A549 (cell line): Measurements from ENCODE around the gene MGAT5B. TPM values are rescaled to one million over a fixed set of nuclear protein-coding genes. Genes with fewer than 3 reads are reported as not detected.
A peak's percentile ranks its signal among the peaks of the same experiment; 100 is the strongest.

Experiments
- ATAC-seq, 2 experiments: fragments of 200-7000 bp in 1 of 2; fragments of >200 bp in 1 of 2; cut with Nextera tagmentation in 1 of 2; cut with Tn5 transposase in 1 of 2; 3 replicates each; pipeline versions ENCODE4 v1.8.0 to v1.9.1; 2018 to 2020; ENCODE audit warnings: mild to moderate bottlenecking in 1 of 2, moderate library complexity in 1 of 2
- CTCF ChIA-PET: fragments of 300-600 bp; sonication (Branson Sonifier 250); formaldehyde crosslinking; extraction: SDS; loops from one replicate; lab custom pipeline; 2021; ENCODE audit warnings: antibody characterized with exemption, inconsistent platforms; lab: Yijun Ruan, JAX
- POLR2A ChIA-PET: fragments of 350-600 bp; formaldehyde crosslinking; extraction: SDS; loops from one replicate; lab custom pipeline; 2021; ENCODE audit warnings: antibody characterized with exemption, inconsistent platforms; lab: Yijun Ruan, JAX
- DNase-seq, 2 experiments: peaks; one replicate each; pipeline versions ENCODE4 v3.0.0 to v3.0.0-alpha.2; 2011 to 2016; ENCODE audit warnings: low read depth in 1 of 2, low spot score in 1 of 2
- FAIRE-seq: peaks from 2 replicates; lab custom pipeline; 2011; peaks lifted over from hg19 to GRCh38; lab: Jason Lieb, UNC
- H3K27ac ChIP-seq, 2 experiments: fragments of >200 bp; sonication (Bioruptor Twin); formaldehyde crosslinking; 3 replicates each; pipeline ENCODE4 v1.5.1; 2016 to 2017
- H3K4me1 ChIP-seq: fragments of >200 bp; sonication (Bioruptor Twin); formaldehyde crosslinking; 3 replicates; pipeline ENCODE4 v1.6.1; 2016
- H3K4me2 ChIP-seq: fragments of >200 bp; sonication (Bioruptor Twin); formaldehyde crosslinking; 3 replicates; pipeline ENCODE4 v1.6.1; 2016
- H3K4me3 ChIP-seq: fragments of >200 bp; sonication (Bioruptor Twin); formaldehyde crosslinking; 3 replicates; pipeline ENCODE4 v1.5.1; 2016
- H3K9me3 ChIP-seq: fragments of >200 bp; sonication (Bioruptor Twin); formaldehyde crosslinking; 3 replicates; pipeline ENCODE4 v1.6.1; 2016
- CBX2 ChIP-seq: fragments of 200-600 bp; sonication (generic); IDR thresholded peaks from 2 replicates; pipeline ENCODE4 v1.6.1; 2016; ENCODE audit warnings: low read depth, mild to moderate bottlenecking, borderline replicate concordance
- CHD2 ChIP-seq: fragments of 150-350 bp; IDR thresholded peaks from 2 replicates; pipeline ENCODE4 v1.6.1; 2014; ENCODE audit warnings: low read length; ENCODE audit not compliant: partially characterized antibody
- FOSL2 ChIP-seq, 2 experiments: fragments of 450-650 bp in 1 of 2; fragments of >200 bp in 1 of 2; sonication (Bioruptor Twin) in 1 of 2; formaldehyde crosslinking; IDR thresholded peaks; 2 replicates each; pipeline versions ENCODE4 v1.5.0 to v1.6.1; 2016 to 2020; ENCODE audit warnings: mild to moderate bottlenecking in 1 of 2, moderate library complexity in 1 of 2
- HDAC2 ChIP-seq: fragments of 200-600 bp; sonication (generic); IDR thresholded peaks from 2 replicates; pipeline ENCODE4 v1.6.1; 2016
- HEYL ChIP-seq: fragments of 250-450 bp; sonication (Bioruptor Pico); IDR thresholded peaks from 2 replicates; pipeline ENCODE4 v1.8.0; 2021; ENCODE audit warnings: mild to moderate bottlenecking, moderate library complexity
- HOXA7 ChIP-seq: fragments of 250-450 bp; sonication (Bioruptor Pico); IDR thresholded peaks from 2 replicates; pipeline ENCODE4 v1.5.0; 2020; ENCODE audit warnings: mild to moderate bottlenecking, moderate library complexity
- JUN ChIP-seq, 2 experiments: fragments of >200 bp; sonication (Bioruptor Twin); formaldehyde crosslinking; IDR thresholded peaks; 2 replicates in 1 of 2; 3 replicates in 1 of 2; pipeline ENCODE4 v1.6.1; 2016 to 2017
- JUNB ChIP-seq: fragments of >200 bp; sonication (Bioruptor Twin); formaldehyde crosslinking; IDR thresholded peaks from 2 replicates; pipeline ENCODE4 v1.6.1; 2016
- MAFK ChIP-seq: fragments of 450-650 bp; IDR thresholded peaks from 2 replicates; pipeline ENCODE4 v1.6.1; 2014; ENCODE audit not compliant: partially characterized antibody
- MAZ ChIP-seq: fragments of 150-350 bp; IDR thresholded peaks from 2 replicates; pipeline ENCODE4 v1.6.1; 2014; ENCODE audit warnings: antibody characterized with exemption, low read depth, low read length, borderline replicate concordance
- NFE2L2 ChIP-seq: fragments of 150-350 bp; conservative IDR thresholded peaks from 2 replicates; pipeline ENCODE4 v1.6.1; 2014; ENCODE audit warnings: low read length
- NPAS2 ChIP-seq: fragments of 250-450 bp; sonication (Bioruptor Pico); IDR thresholded peaks from 2 replicates; pipeline ENCODE4 v1.8.0; 2022; ENCODE audit warnings: mild to moderate bottlenecking, moderate library complexity, borderline replicate concordance
- NR3C1 ChIP-seq: fragments of >200 bp; sonication (Bioruptor Twin); formaldehyde crosslinking; IDR thresholded peaks from 3 replicates; pipeline ENCODE4 v1.6.1; 2017
- PBX3 ChIP-seq: IDR thresholded peaks from 2 replicates; pipeline ENCODE4 v1.6.1; 2012
- POLR2A ChIP-seq: IDR thresholded peaks from 2 replicates; pipeline ENCODE4 v1.6.1; 2012; ENCODE audit warnings: mild to moderate bottlenecking, low read length
- RAD21 ChIP-seq, 2 experiments: fragments of >200 bp in 1 of 2; sonication (Bioruptor Twin) in 1 of 2; formaldehyde crosslinking in 1 of 2; IDR thresholded peaks in 1 of 2; conservative IDR thresholded peaks in 1 of 2; 2 replicates in 1 of 2; 3 replicates in 1 of 2; pipeline ENCODE4 v1.6.1; 2012 to 2018; ENCODE audit warnings: inconsistent platforms in 1 of 2
- RARB ChIP-seq: fragments of 250-450 bp; sonication (Bioruptor Pico); IDR thresholded peaks from 2 replicates; pipeline ENCODE4 v1.8.0; 2021; ENCODE audit warnings: mild to moderate bottlenecking, moderate library complexity
- SMC3 ChIP-seq: fragments of >200 bp; sonication (Bioruptor Twin); formaldehyde crosslinking; IDR thresholded peaks from 3 replicates; pipeline ENCODE4 v1.6.1; 2018; ENCODE audit warnings: inconsistent platforms
- TFCP2L1 ChIP-seq: fragments of 250-450 bp; sonication (Bioruptor Pico); IDR thresholded peaks from 2 replicates; pipeline ENCODE4 v1.5.0; 2021; ENCODE audit warnings: mild to moderate bottlenecking
- ZNF302 ChIP-seq: fragments of 250-450 bp; sonication (Bioruptor Pico); IDR thresholded peaks from 2 replicates; pipeline ENCODE4 v1.9.0; 2021; ENCODE audit warnings: inconsistent platforms, mild to moderate bottlenecking, moderate library complexity
- WGBS: methylation state at CpG from one replicate; pipeline ENCODE4 v1.1.6; 2017; ENCODE audit errors: missing lambda C conversion rate; 5-methylcytosine and 5-hydroxymethylcytosine counted together
- polyA plus RNA-seq, 4 experiments: library from polyadenylated mRNA; depleted of rRNA in 3 of 4; stranded (reverse); fragments of >200 nt; fragmentation: RNase III in 1 of 4; extraction: RNeasy Plus Mini Kit Qiagen cat#74134 plus additional on column Dnase treatment in 1 of 4; gene quantifications; 2 replicates in 3 of 4; 3 replicates in 1 of 4; pipeline ENCODE4 v1.2.3, GENCODE V29; 2011 to 2017
- TF ChIP-seq, protein P1 (sequence below): fragments of >200 bp; sonication (Bioruptor Twin); formaldehyde crosslinking; IDR thresholded peaks from 2 replicates; pipeline ENCODE4 v1.6.1; 2016
- TF ChIP-seq, protein P2 (sequence below): IDR thresholded peaks from 2 replicates; pipeline ENCODE4 v1.6.1; 2012

Gene MGAT5B
- polyA plus RNA-seq, 2 of the 4 experiments (the other 2 are of a cell fraction), result 7.6 to 22.8 TPM

DNA sequence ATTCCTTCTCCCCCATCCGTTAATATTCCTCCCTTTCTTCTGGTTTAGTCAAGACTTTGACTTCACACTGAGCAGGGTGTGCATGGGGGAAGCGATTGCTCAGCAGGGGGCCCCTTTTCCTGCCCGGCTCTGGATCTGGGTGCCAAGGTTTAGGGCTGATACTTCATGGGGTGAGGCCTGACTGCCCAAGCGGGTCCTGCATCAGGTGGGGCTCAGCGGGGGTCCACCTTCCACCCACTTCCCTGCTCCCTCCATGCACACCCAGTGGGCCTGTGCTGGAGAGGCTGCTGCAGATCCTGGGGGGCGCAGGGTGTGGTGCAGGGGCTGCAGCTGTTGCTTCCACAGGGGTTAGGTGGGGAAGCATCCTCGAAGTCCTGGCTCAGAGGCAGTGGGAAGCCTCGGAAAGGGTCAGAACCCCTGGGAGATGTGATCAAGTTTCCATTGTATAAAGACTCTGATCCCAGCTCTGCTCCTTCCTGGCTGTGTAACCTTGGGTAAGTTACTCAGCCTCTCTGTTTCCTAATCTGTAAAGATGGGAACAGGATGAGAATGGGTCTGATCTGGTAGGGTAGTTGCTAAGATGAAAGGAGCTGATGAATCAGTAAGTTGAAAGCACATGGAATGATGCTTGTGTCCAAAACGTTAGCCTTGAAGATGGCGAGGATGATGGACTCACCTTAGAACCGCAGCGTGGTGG is 53.3 kb downstream of the MGAT5B start:
- TF ChIP-seq PBX3, result no peak
- no peak for TF ChIP-seq CBX2
- no peak for TF ChIP-seq HEYL (CRISPR knock-in tag)
- no peak for TF ChIP-seq NPAS2 (CRISPR knock-in tag)
- TF ChIP-seq POLR2A, result no peak
- TF ChIP-seq RARB (CRISPR knock-in tag), result no peak
- no peak for TF ChIP-seq RAD21 (conservative IDR thresholded peaks at IDR 0.05 in 1 of 2, IDR thresholded peaks at IDR 0.05 in 1 of 2)
- TF ChIP-seq, protein P1, sequence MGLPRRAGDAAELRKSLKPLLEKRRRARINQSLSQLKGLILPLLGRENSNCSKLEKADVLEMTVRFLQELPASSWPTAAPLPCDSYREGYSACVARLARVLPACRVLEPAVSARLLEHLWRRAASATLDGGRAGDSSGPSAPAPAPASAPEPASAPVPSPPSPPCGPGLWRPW, result no peak
- no peak for TF ChIP-seq SMC3
- no peak for TF ChIP-seq HDAC2
- no peak for TF ChIP-seq CHD2
- no peak for TF ChIP-seq MAZ
- TF ChIP-seq FOSL2 (IDR thresholded peaks at IDR 0.05), result no peak
- TF ChIP-seq FOSL2 (CRISPR knock-in tag; IDR thresholded peaks at IDR 0.05), result no peak
- TF ChIP-seq, protein P2, sequence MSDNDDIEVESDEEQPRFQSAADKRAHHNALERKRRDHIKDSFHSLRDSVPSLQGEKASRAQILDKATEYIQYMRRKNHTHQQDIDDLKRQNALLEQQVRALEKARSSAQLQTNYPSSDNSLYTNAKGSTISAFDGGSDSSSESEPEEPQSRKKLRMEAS, result no peak
- TF ChIP-seq NFE2L2, result no peak
- no peak for TF ChIP-seq MAFK
- TF ChIP-seq JUNB, result no peak
- TF ChIP-seq, all 56 proteins: peak for 0
- Histone ChIP-seq H3K4me1 (peaks cover 5% of the 10 kb centered on the region; the same call in 1 of the 3 replicates), H3K4me3 (no peak overlapping the region), H3K27ac (no peak overlapping the region), H3K4me2 (no peak overlapping the region), H3K9me3 (no peaks in the 10 kb centered on the region)
- ATAC-seq (no peak), DNase-seq (no peak), FAIRE-seq (no peak)
- ChIA-PET CTCF (interaction anchor here (1.1 to 2.0 kb wide), 6 partner anchors 11 to 135 kb away, joined by 3 to 11 read pairs (median 4); partner anchors contain the start of gene MGAT5B), POLR2A (no interaction called here)
- 68% methylated on average over 12 of the region's 12 CpGs for WGBS

GRCh38 chr17:76922084-76922483 is 53.9 kb downstream of the MGAT5B start:
- WGBS, result 25% methylated on average over 1 of the region's 1 CpG
- Histone ChIP-seq H3K4me3 (no peak overlapping the region), H3K4me1 (peaks cover 5% of the 10 kb centered on the region; the same call in 1 of the 3 replicates), H3K9me3 (no peaks in the 10 kb centered on the region), H3K27ac (0 out of 6 replicates have a peak overlapping the region, but pooled peaks of 1 of the 2 experiments have one; percentile 15), H3K4me2 (no peak overlapping the region)
- ATAC-seq (no peak), DNase-seq (no peak), FAIRE-seq (no peak)
- TF ChIP-seq ZNF302 (CRISPR knock-in tag) (no peak), JUN (IDR thresholded peaks at IDR 0.05) (no peak), SMC3 (no peak), TFCP2L1 (no peak)
- ChIA-PET CTCF (interaction anchor here (0.6 to 2.0 kb wide), 8 partner anchors 11 to 315 kb away, joined by 3 to 11 read pairs (median 4); partner anchors contain the start of gene MGAT5B), POLR2A (no interaction called here)

DNA sequence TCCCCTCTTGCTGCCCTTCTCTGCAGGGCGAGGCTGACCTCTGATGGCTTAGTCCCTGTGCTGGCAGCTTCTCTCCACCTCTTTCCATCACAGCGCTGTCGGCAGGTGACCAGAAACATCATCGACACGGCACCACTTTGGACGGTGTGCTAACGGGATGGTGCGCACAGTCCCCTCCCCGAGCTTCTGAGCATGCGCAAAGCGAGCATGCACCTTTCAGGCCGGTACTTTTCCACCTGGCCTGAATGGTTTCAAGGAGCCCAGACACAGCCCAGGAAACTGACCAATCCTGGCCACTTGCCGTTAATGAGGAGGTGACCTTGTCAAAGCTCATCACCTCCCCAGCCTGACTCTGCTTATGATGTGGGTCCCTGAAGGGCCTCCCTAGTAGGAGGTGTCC is 54.8 kb downstream of the MGAT5B start:
- WGBS, result 83% methylated on average over 13 of the region's 13 CpGs
- H3K4me1 ChIP-seq, result peaks cover 5% of the 10 kb centered on the region; the same call in 1 of the 3 replicates
- H3K4me2 ChIP-seq, result no peak overlapping the region
- H3K9me3 ChIP-seq, result no peaks in the 10 kb centered on the region
- peak overlapping the region in 1 of 2 experiments; percentile 15; a peak in 1 of 6 replicates for H3K27ac ChIP-seq
- DNase-seq (no peak), FAIRE-seq (no peak), ATAC-seq (no peak)
- CTCF ChIA-PET, result interaction anchor here (0.6 to 3.1 kb wide), 9 partner anchors 12 to 417 kb away, joined by 3 to 15 read pairs (median 4); partner anchors contain the start of gene MGAT5B
- POLR2A ChIA-PET, result no interaction called here
- TF ChIP-seq NR3C1, result no peak
- no peak for TF ChIP-seq HOXA7
- H3K4me3 ChIP-seq, result no peak overlapping the region
